GM12878 (cell line): ENCODE results near the gene PCDHGC4. TPM values are rescaled to one million over a fixed set of nuclear protein-coding genes. Genes with fewer than 3 reads are reported as not detected.

Experiments used
- ATAC-seq: fragments of 200-7000 bp; cut with Tn5 transposase; 3 replicates; pipeline ENCODE4 v1.9.1; 2020; ENCODE audit warnings: mild to moderate bottlenecking, moderate library complexity
- BruUV-seq: library from RNA; stranded (reverse); fragments of 400-500 nt; replicated peaks from 2 replicates; lab custom pipeline; 2021; lab: Mats Ljungman, UMichigan
- CTCF ChIA-PET: fragments of 300-600 bp; sonication (Branson Sonifier 250); formaldehyde crosslinking; extraction: SDS; loops from one replicate; lab custom pipeline; 2021; ENCODE audit warnings: inconsistent platforms; lab: Yijun Ruan, JAX
- POLR2A ChIA-PET: fragments of 350-600 bp; formaldehyde crosslinking; extraction: SDS; loops from one replicate; lab custom pipeline; 2021; ENCODE audit warnings: inconsistent platforms; lab: Charles Lee
- RAD21 ChIA-PET: fragments of 300-600 bp; sonication (Branson Sonifier 250); formaldehyde crosslinking; loops from one replicate; lab custom pipeline; 2023; ENCODE audit warnings: antibody characterized with exemption; ENCODE audit not compliant: unreplicated experiment; lab: Charles Lee
- SMC1A ChIA-PET: fragments of 300-600 bp; sonication (Branson Sonifier 250); formaldehyde crosslinking; loops from one replicate; lab custom pipeline; 2023; ENCODE audit not compliant: unreplicated experiment, uncharacterized antibody; lab: Charles Lee
- DNase-seq: peaks from one replicate; pipeline ENCODE4 v3.0.0-alpha.2; 2011; ENCODE audit warnings: low read depth, low spot score
- FAIRE-seq: peaks from 3 replicates; lab custom pipeline; 2011; peaks lifted over from hg19 to GRCh38; lab: Jason Lieb, UNC
- H2AFZ ChIP-seq: 2 replicates; pipeline ENCODE4 v1.6.0; 2011; ENCODE audit warnings: low read depth, low read length, control low read depth; ENCODE audit not compliant: control insufficient read depth
- H3K27ac ChIP-seq: 2 replicates; pipeline ENCODE4 v1.5.1; 2011; ENCODE audit warnings: control low read depth; ENCODE audit not compliant: control insufficient read depth, insufficient read depth
- H3K27me3 ChIP-seq, 2 experiments: replicated peaks in 1 of 2; 2 replicates each; pipeline versions ENCODE4 v1.6.0 to v1.6.1; 2011; ENCODE audit warnings: low read length in 1 of 2; ENCODE audit not compliant: control insufficient read depth in 2 of 2, insufficient read depth in 2 of 2
- H3K36me3 ChIP-seq, 2 experiments: 2 replicates each; pipeline ENCODE4 v1.5.1; 2011; ENCODE audit warnings: low read length in 1 of 2; ENCODE audit not compliant: control insufficient read depth in 2 of 2, insufficient read depth in 2 of 2
- H3K4me1 ChIP-seq: 2 replicates; pipeline ENCODE4 v1.6.1; 2011; ENCODE audit warnings: mild to moderate bottlenecking, low read length, moderate library complexity, mixed read lengths; ENCODE audit not compliant: control insufficient read depth, insufficient read depth
- H3K4me2 ChIP-seq: 2 replicates; pipeline ENCODE4 v1.6.0; 2011; ENCODE audit warnings: control low read depth; ENCODE audit not compliant: control insufficient read depth, insufficient read depth
- H3K4me3 ChIP-seq: fragments of 200-600 bp; sonication (generic); 2 replicates; pipeline ENCODE4 v1.5.1; 2016
- H3K79me2 ChIP-seq: 2 replicates; pipeline ENCODE4 v1.6.0; 2011; ENCODE audit warnings: low read length; ENCODE audit not compliant: control insufficient read depth, insufficient read depth
- H3K9ac ChIP-seq: 2 replicates; pipeline ENCODE4 v1.8.0; 2011; ENCODE audit warnings: low read length, control low read depth, mixed read lengths; ENCODE audit not compliant: control insufficient read depth, insufficient read depth
- H3K9me3 ChIP-seq: replicated peaks from 3 replicates; pipeline ENCODE4 v1.5.1; 2011; ENCODE audit warnings: mild to moderate bottlenecking, low read length; ENCODE audit not compliant: control insufficient read depth, insufficient read depth
- H4K20me1 ChIP-seq: 2 replicates; pipeline ENCODE4 v1.6.0; 2011; ENCODE audit not compliant: control insufficient read depth, insufficient read depth
- BRCA1 ChIP-seq: IDR thresholded peaks from 2 replicates; pipeline ENCODE4 v1.6.1; 2011; ENCODE audit warnings: low read depth, low read length, improper control_type of control experiment
- E2F4 ChIP-seq: IDR thresholded peaks from 2 replicates; pipeline ENCODE4 v1.6.1; 2012; ENCODE audit warnings: low read depth, low read length, improper control_type of control experiment
- MTA3 ChIP-seq: IDR thresholded peaks from 2 replicates; pipeline ENCODE4 v1.6.1; 2012; ENCODE audit warnings: low read length, inconsistent platforms, borderline replicate concordance
- NFYB ChIP-seq: IDR thresholded peaks from 2 replicates; pipeline ENCODE4 v1.6.1; 2011; ENCODE audit warnings: low read depth, mild to moderate bottlenecking, low read length, improper control_type of control experiment, moderate library complexity; ENCODE audit not compliant: insufficient read depth
- PAX8 ChIP-seq: fragments of 450-650 bp; IDR thresholded peaks from 2 replicates; pipeline ENCODE4 v1.6.1; 2017; ENCODE audit warnings: mild to moderate bottlenecking, moderate library complexity
- POLR2A ChIP-seq: IDR thresholded peaks from 2 replicates; pipeline ENCODE4 v1.6.1; 2011; ENCODE audit warnings: low read depth, mild to moderate bottlenecking, low read length
- RUNX3 ChIP-seq: IDR thresholded peaks from 2 replicates; pipeline ENCODE4 v1.6.1; 2012; ENCODE audit warnings: low read length, inconsistent platforms
- TBL1XR1 ChIP-seq: IDR thresholded peaks from 2 replicates; pipeline ENCODE4 v1.6.1; 2012; ENCODE audit warnings: low read depth, low read length, improper control_type of control experiment
- WGBS: methylation state at CpG from one replicate; pipeline ENCODE4 v1.1.6; 2016; ENCODE audit warnings: low lambda C conversion rate; ENCODE audit not compliant: insufficient replicate concordance, insufficient coverage; ENCODE audit errors: missing lambda C conversion rate; 5-methylcytosine and 5-hydroxymethylcytosine counted together
- in situ Hi-C: fragments of 300-500 bp; cut with MboI; formaldehyde crosslinking; loops from 9 replicates; pipeline ENCODE4 v1.14.3; 2018; ENCODE audit warnings: mixed read lengths
- intact Hi-C: fragments of 100-400 bp; cut with micrococcal nuclease; formaldehyde crosslinking; loops from one replicate; pipeline ENCODE4 v1.14.2; 2022; ENCODE audit not compliant: unreplicated experiment
- polyA plus RNA-seq, 11 experiments: library from polyadenylated mRNA; depleted of rRNA in 4 of 11; unstranded in 6 of 11; stranded (reverse) in 5 of 11; fragments of >200 nt; fragmentation: Nextera tagmentation in 4 of 11; fragmentation: Illumina TruSeq in 1 of 11; extraction: Ambion mirVana in 4 of 11; extraction: Trizol in 1 of 11; gene quantifications; 1 replicate in 1 of 11; 2 replicates in 10 of 11; pipeline versions ENCODE4 v1.2.1 to v1.2.3, GENCODE V29; 2011 to 2016; ENCODE audit warnings: inconsistent platforms in 2 of 11, missing spikeins in 2 of 11, low read depth in 1 of 11
- total RNA-seq, 4 experiments: library from RNA; depleted of rRNA in 3 of 4; stranded (reverse); fragments of >200 nt in 3 of 4; fragmentation: Illumina TruSeq in 1 of 4; extraction: Trizol in 1 of 4; gene quantifications; 2 replicates each; pipeline versions ENCODE4 v1.2.1 to v1.2.3, GENCODE V29; 2013 to 2021

Gene PCDHGC4
- total and polyA plus RNA-seq, 10 of the 15 experiments (the other 5 are each of a cell fraction or from before 2014, with no cell fraction given) = 0.04 to 1.2 (median 0.52) TPM

- RAD21 ChIA-PET = interaction anchor here (0.7 to 1.6 kb wide), 3 partner anchors 12 to 58 kb away, joined by 3 to 5 read pairs (median 3); partner anchors contain the start of genes PCDHGA12 and PCDHGC3
- POLR2A ChIA-PET = interaction anchor here (0.5 to 1.1 kb wide), 3 partner anchors 12 to 45 kb away, joined by 3 read pairs; no protein-coding TSS in a partner anchor
- in situ Hi-C loops = no loop called here
- FAIRE-seq = no peak
- H3K4me1 ChIP-seq = peaks cover 21% of the 10 kb centered on the region
- H3K79me2 ChIP-seq = no peaks in the 10 kb centered on the region
- H3K27me3 ChIP-seq = peaks cover 0 to 3% of the 10 kb centered on the region in 2 experiments; a peak in 2 of 4 replicates
- TF ChIP-seq POLR2A = no peak
- no peak for TF ChIP-seq BRCA1
- no peak for TF ChIP-seq MTA3
- no peak for TF ChIP-seq TBL1XR1
- TF ChIP-seq NFYB = no peak
- no peak for TF ChIP-seq PAX8
- TF ChIP-seq RUNX3 = no peak
- TF ChIP-seq E2F4 = no peak
- SMC1A ChIA-PET = interaction anchor here (1.5 to 2.3 kb wide), 2 partner anchors 13 to 33 kb away, joined by 4 to 8 read pairs; partner anchors contain the start of gene PCDHGC3
- no peak within 1 kb of the TSS for H2AFZ ChIP-seq
- DNase-seq = no peak
- ATAC-seq = no peak
- no peaks in the 10 kb centered on the region; the same call in 2 of the 3 replicates for H3K9me3 ChIP-seq
- BruUV-seq = no TSS peak
- no peaks in the 10 kb centered on the region for H4K20me1 ChIP-seq
- H3K4me3 ChIP-seq = no peak within 1 kb of the TSS
- intact Hi-C loops = no loop called here
- WGBS = 82% methylated on average over 14 of the region's 14 CpGs
- H3K9ac ChIP-seq = no peak within 1 kb of the TSS
- CTCF ChIA-PET = interaction anchor here (0.9 to 3.4 kb wide), 6 partner anchors 12 to 77 kb away, joined by 3 to 23 read pairs (median 4); partner anchors contain the start of genes PCDHGA11 and PCDHGC3
- no peak within 1 kb of the TSS for H3K27ac ChIP-seq
- no peaks in the 10 kb centered on the region; a peak in 1 of 4 replicates for H3K36me3 ChIP-seq
- no peak within 1 kb of the TSS for H3K4me2 ChIP-seq
Observed at GRCh38 chr5:141488591-141489561, 4.0 kb downstream of the PCDHGC4 start, which contains the start of gene PCDHGC5. PCDHGC5 (plus strand) TSS chr5:141489081; CDS start chr5:141489241, 160 bp downstream.
